GM18517 (cell line): Measurements from ENCODE around the gene GNLY.
"Not testable (repeated sequence)": the region's sequence is repeated elsewhere in the genome, so short reads cannot be mapped to it uniquely, and the experiment has no call there.

Experiments
- ATAC-seq: cut with Tn5 transposase; IDR thresholded peaks from one replicate; pipeline ENCODE4 v1.9.1; 2021; ENCODE audit warnings: mild to moderate bottlenecking, moderate library complexity; ENCODE audit not compliant: unreplicated experiment

GNLY gene

DNA sequence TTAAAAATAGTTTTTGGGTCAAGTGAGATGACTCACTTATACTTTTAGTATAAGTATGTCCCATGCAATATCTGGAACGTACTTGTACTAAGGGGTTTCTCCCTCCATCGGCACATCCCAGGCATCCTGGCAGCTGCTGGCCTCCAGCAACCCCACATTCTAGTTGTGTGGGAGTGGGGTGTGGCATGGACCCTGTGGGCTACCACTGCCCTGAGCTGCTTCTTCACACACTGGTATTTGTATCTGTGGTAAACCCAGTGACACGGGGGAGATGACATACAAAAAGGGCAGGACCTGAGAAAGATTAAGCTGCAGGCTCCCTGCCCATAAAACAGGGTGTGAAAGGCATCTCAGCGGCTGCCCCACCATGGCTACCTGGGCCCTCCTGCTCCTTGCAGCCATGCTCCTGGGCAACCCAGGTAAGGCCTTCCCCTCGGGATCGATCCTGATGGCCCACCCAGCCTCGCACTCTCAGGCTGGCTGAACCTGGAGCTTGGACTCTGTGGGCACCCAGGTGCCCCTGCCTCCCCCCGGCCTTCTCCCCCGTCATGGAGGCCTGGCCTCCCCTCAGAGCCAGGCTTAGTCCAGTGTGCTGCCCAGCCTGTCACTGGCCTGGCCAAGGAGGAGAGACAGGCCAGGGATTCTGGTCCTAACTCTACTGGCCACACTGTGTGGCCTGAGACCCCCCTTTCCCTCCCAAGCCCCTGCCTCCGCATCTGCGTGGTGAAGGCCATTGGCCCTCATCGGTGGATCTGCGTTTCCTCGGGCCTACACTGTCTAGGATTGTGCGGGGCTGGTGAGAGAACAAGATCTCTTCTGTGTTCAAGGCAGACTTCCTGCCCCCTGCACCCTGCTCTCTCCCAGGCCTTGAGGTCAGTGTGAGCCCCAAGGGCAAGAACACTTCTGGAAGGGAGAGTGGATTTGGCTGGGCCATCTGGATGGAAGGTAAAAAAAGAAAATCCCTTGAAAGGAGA is at the start of gene GNLY:
Gene GNLY, plus strand, starts transcription at position 307 of the 974 bp plus-strand sequence. Its CDS starts 61 bp downstream, at position 368.
- ATAC-seq: no peak

DNA sequence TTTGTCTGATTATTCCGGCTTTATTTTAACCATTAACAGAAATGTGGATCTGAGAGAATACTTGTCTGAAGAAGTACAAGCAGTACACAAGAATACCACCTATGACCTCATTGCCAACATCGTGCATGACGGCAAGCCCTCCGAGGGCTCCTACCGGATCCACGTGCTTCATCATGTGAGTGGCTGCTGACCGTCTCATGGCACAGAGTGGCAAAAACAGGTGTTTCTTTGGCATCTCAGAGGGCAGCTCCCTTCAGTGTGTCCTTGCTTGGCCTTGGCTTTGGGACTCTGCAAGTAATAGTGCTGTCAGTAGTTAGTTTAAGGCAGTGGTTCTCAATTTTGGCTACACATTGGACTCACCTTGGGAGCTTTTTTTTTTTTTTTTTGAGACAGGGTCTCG is 49.2 kb upstream of the GNLY start:
- no peak for ATAC-seq

DNA sequence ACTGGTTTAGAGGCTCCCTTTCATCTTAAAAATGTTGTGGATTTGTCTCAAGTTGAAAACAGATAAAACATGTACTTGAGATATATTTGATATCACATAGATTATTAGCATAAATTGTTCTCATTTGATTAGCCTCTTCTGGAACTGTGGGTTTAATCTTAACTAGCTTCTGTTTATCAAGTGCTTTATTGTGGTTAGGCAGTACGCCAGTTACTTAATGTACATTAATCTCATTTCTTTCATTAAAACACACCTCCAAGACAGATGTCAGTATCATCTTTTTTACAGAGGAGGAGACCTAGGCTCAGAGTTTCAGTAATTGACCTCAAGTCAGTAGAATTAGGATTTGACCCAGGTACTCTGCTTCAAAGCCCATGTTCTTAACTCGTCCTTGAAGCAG is 48.0 kb upstream of the GNLY start:
- no peak for ATAC-seq

DNA sequence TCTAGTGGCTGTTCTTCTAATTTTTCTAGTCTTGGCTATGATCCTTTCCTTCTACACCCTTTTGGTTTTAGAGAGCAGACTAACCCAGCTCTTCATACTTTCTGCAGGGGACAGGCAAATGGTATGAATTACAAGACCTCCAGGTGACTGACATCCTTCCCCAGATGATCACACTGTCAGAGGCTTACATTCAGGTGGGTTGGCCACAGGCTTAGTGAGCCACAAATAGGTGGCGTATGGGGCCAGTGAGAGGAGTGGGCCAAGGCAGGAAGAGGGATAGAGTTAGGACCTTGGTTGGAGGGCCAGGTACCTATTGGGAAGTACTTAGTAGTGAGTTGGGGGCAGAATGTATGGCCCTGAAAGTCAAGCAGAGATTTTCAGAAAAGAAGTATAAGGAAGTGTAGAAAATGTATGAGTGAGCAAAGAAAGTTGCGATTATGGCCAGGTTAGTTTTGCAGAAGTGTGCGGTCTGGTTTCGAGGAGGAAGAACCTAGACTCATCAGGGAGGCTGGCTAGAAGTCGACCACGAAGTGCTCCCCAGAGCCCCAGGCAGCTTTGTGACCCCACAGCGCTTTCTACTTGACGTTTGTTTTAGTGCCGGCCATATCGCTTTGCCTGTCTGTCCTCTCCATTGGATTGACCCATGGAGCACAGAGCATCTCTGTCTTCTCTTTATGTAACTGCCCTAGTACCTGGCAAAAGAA is 46.2 kb upstream of the GNLY start:
- no peak for ATAC-seq

DNA sequence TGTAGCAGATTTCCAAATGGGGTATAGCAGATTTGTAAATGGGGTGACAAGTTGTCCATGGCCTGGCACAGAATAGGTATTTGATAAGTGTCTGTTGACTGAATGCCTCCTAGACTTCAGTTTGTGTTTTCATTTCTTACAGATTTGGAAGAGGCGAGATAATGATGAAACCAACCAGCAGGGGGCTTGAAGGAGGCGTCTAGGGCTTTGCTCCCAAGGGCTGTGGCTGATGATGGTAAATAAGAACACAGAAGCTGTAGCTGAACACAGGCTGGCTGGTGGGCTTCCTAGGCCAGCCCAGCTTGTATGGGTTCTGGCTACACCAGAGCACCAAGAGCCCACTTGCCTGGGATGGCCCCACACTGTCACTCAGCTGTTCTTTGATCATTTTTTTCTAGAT is 45.5 kb upstream of the GNLY start:
- no peak for ATAC-seq

DNA sequence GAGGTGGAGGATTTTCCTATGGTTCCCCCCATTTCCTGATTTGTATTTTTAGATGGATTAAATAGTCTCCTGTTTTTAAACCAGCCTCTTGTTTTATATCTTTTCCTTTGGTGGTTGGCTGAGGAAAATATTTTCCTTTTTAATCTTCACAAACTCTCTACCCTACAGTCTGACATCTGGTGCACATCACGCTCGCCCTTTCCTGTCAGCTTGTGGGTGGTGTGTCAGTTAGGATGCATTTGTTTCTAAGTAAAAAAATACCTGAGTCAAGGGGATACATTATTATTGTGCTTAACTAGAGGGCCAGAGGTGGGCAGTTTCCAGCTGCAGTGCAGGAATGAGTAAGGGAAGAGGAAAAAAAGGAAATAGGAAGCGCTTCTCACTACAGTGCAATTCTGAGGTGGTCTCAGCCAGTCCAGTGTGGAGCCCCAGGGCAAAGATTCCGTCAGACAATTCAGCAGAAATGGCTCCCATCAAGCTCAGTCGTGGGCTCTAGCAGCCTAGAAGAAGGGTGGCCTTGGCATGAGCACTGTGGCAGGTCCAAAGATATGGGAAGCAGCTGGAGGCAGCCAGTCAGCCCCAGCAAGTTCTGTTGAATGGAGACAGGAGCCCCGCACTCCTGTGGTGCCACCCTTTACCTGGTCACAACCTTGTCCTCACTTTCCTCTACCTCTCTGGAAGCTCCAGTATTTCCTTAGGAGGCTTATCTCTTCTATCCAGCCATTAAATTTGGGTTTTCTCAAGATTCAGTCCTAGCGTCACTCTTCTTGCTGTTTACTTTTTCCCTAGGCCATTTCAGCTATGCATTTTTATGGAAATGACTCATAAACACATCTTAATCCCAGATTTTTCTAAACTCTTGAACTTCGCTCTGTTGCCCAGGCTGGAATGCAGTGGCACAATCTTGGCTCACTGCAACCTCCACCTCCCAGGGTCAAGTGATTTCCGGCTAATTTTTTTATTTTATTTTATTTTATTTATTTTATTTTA is 44.7 kb upstream of the GNLY start:
- no peak for ATAC-seq

DNA sequence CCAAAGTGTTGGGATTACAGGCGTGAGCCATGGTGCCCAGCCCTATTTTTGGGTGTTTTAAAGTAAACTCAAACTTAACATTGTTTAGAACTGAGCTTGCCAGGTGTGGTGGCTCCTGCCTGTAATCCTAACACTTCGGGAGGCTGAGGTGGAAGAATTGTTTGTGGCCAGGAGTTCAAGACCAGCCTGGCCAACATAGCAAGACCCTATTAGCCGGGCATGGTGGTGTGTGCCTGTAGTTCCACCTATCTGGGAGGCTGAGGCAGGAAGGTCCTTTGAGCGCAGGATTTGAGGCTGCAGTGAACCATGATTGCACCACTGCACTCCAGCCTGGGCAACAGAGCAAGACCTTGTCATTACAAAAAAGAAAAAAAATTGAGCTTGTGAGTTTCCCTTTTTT is 43.7 kb upstream of the GNLY start:
- no peak for ATAC-seq

DNA sequence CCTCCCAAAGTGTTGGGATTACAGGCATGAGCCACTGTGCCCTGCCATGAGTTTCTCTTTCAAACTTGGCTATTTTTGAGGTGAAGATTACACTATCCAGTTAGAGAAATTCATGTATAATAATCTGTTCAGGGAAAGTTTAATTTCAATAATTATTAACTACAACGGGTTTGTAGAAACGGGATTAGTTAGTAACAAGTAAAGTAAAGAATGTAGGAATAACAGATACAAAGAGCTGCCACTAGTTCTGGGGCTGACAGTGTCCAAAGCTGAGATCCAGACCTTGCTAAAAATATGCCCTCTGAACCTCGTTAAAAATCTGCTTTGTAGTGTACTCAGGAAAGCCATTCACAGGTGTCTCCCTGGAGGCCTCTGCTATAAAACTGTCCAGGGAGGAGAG is 43.1 kb upstream of the GNLY start:
- no peak for ATAC-seq

DNA sequence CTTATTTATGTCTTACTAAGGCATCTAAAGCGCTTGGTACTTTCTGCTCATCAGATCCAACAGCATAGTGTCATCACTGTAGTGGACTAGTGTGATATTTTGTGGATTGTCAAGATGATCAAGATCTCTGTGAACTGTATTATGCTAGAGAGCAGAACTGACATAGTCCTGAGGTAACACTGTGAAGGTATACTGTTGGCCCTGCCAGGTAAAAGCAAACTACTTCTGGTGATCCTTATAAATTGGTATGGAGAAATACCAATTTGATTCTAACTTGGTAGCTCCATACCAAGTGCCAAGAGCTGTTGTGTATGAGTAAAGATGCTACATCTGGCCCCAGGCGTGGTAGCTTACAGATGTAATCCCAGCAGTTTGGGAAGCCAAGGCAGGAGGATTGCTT is 42.1 kb upstream of the GNLY start:
- ATAC-seq: no peak

DNA sequence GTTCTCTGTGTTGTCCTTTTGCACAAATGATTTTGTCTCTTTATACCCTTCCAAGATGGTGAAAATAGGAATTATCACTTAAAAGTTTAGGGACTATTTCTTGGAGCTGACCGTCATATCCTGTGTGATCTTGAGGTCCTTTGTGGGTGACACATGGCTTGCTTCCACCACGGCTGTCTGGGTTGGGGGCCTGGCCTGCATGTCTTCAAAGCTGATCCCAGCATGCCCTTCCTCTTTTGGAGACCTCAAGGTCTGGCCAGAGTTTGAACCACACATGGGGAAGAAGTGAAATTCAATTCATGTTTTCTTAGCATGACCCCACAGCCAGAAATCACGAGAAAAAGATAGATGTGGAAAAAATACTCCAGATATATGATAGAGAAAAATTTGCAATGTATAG is 40.2 kb upstream of the GNLY start:
- ATAC-seq: no peak

DNA sequence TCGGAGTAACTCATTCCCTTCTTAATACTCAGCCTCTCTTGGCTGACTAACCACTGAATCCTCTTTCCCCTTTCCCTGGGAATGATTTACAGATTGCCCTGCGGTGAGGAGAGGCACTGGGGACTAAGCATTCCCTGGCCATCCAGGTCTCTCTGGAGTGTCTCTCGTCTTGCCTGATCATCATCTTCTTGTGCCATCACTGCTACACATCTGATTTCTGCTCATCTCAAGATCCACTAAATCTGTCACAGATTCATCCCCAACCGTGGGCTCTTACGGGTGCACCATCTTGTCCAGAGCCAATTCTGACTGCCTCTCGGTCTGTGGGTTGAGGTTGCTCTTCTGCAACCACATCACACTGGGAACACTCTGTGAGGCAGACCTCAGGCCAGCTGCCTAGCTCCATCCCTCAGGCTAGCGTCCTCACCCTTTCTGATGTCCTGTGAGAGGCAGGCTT is 38.2 kb upstream of the GNLY start:
- no peak for ATAC-seq

DNA sequence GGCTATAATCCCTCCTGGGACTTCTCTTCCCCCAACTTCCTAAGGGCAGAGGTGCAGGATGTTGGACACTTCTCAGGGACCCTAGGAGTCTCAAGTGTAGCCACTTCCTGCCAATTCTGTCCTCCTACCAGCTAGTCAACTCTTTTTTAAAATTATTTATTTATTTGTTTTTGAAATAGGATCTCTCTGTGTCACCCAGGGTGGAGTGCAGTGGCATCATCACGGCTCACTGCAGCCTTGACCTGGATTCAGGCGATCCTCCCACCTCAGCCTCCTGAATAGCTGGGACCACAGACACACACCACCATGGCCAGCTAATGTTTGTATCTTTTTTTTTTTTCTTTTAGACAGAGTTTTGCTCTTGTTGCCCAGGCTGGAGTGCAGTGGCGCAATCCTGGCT is 37.7 kb upstream of the GNLY start:
- no peak for ATAC-seq

DNA sequence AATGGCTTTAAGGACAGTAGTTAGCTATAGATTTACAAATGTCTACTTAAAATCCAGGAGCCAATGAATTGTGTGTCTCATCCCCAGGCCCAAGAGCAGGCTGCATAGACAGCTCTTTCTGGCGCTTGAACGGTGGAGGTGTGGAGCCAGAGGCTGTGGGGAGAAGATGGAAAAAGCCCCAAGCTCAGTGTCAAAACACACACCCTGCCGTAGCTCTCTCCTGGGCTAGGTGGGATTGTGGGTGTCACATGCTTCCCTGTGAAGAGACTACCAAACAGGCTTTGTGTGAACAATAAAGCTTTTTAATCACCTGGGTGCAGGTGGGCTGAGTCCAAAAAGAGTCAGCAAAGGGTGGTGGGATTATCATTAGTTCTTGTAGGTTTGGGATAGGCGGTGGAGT is 36.8 kb upstream of the GNLY start:
- not testable (repeated sequence) for ATAC-seq

DNA sequence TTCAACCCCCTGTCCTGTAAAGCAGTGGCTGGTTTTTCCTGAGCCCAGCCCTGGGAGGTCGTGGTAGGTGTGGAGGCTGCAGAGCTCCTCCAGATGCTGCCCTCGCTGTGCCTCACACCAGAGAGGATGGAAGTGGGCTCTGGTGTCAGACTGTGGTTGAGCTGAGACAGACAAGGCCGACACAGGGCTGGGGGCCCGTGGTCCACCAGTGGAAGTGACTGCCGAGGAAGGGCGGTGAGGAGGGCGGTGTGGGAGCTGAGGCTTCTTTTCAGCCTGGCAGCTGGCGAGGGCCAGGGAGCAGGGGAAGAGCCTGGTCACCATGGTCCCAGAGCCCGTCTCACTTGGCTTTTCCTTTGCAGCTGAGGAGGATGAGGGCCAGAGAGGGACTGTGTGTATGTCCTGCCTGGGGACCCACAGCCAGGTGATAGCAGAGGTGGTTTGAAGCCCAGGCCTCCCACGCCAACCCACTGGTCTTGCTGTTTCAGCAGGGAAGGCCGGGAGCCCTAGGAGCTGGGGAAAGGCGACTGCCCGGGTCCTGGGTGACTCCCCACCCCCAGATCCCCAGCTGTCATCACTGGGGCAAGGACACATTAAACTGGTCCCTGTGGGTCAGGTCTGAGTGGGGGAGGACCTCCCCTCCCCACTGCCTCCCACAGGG is 34.7 kb upstream of the GNLY start:
- no peak for ATAC-seq

DNA sequence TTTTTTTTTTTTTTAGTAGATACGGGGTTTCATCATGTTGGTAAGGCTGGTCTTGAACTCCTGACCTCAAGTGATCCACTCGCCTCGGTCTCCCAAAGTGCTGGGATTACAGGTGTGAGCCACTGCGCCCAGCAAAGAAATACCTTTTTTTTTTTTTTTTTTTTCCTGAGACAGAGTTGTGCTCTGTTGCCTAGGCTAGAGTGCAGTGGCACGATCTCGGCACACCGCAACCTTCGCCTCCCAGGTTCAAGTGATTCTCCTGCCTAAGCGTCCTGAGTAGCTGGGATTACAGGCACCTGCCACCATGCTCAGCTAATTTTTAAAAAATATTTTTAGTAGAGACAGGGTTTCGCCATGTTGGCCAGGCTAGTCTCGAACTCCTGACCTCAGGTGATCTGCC is 33.9 kb upstream of the GNLY start:
- not testable (repeated sequence) for ATAC-seq

DNA sequence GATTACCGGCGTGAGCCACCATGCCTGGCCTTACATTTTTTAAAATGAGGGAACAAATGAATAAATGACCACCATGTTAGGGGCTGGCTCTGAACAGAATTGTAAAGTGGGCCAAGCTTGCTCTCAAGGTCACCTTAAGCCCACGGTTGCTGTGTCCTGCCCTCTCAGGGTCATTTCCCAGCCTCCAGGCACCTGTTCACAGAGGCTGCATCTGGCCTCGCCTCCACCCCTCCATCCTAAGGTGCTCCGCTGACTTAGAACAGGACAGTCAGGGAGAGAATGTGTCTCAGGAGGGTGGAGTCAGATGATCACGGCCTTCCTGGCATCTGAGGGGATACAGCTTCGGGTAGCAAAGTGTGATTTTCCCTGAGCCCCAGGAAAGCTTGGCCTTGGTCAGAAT is 33.4 kb upstream of the GNLY start:
- no peak for ATAC-seq

DNA sequence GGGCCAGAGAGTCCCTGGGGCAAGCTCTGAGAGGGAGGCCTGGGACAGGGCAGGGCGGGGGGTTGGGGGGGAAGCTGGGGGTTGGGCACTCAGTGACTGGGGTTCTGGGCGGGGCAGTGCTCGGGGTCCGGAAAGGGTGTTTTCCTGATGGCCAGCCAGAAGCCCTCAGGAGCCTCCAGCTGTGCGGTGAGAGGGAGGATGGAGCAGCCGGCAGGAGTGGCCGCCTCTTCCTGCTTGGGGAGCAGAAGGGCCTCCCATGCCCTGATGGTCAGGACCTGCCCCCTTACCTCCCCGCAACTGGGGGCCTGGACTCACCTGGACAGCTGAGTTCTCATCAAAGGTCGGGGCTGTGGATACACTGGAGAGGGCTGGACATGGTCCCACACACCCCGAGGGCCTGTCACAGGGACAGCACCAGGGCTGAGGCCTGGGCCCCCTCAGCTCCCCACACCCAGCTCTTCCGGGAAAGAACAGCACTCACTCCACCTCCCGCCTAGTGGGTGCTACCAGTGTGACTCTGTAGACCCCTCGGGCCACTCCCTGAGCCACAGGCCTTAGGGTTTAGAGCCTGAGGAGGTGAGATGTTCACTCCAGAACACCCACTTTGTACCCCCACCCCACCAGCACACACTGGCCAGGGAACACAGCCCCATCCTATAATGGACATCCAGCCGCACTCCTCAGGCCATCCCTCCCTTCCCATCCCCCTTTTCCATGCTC is 32.9 kb upstream of the GNLY start:
- ATAC-seq: no peak

DNA sequence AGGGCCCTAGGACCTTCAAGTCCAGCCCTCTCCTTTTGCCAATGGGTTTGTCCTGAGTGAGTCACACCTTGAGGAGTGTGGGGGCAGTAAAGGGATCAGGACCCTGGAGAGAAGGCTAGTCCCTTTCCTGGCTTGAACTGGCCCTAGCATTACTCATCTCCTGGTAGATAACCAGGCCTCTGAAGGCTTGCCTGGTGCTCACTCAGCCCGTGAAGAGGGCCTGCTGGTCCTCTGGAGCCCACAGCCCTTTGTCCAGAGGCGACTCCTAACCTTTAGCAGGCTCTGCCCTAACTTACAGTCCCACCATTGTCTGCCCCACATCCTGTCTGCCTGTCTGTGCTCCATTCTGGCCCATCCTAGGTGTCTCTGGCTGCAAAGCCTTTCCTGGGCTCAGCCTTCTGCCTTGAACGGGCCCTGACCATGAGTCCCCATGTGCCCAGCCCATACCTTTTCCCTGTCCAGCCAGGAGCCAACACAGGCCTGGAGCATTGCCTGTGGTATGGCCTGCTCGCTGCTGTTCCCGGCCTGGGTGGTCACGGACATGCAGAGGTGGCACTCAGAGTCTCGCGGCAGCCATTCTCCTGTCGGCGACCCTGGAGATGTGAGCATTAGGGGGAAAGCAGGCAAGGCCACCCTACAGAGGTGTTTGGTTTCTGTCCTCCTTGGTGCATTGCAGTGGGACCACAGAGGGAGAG is 31.1 kb upstream of the GNLY start:
- ATAC-seq: no peak
